Fibroblast of skin of scalp (primary cell): Measurements from ENCODE around the gene CKMT2.

ENCODE experiments used
- DNase-seq: peaks from one replicate; pipeline ENCODE4 v3.0.0-alpha.2; 2013

The CKMT2 gene

GRCh38 chr5:81310402-81311063, 77.4 kb downstream of the CKMT2 start:
- no peak for DNase-seq

GRCh38 chr5:81313278-81313677, 80.2 kb downstream of the CKMT2 start:
- DNase-seq, result no peak

GRCh38 chr5:81313686-81314085, 80.6 kb downstream of the CKMT2 start:
- no peak for DNase-seq

- DNase-seq, result peak; percentile 58
Measured at GRCh38 chr5:81314581-81314980, 81.5 kb downstream of the CKMT2 start.

- peak; percentile 85 for DNase-seq
Measured at GRCh38 chr5:81315336-81315735, 82.2 kb downstream of the CKMT2 start.

GRCh38 chr5:81315830-81316229, 82.7 kb downstream of the CKMT2 start:
- no peak for DNase-seq
